GM10248 (cell line): ENCODE data around the gene ZBED2.

Experiments
- CTCF ChIA-PET: fragments of 300-600 bp; sonication (Branson Sonifier 250); formaldehyde crosslinking; extraction: SDS; loops from one replicate; lab custom pipeline; 2021; ENCODE audit warnings: antibody characterized with exemption; lab: Yijun Ruan, JAX
- POLR2A ChIA-PET: fragments of 350-650 bp; sonication (Branson Sonifier 250); formaldehyde crosslinking; extraction: SDS; loops from one replicate; lab custom pipeline; 2020; ENCODE audit warnings: antibody characterized with exemption; lab: Yijun Ruan, JAX
- DNase-seq: peaks from one replicate; pipeline ENCODE4 v3.0.0; 2012; ENCODE audit errors: extremely low spot score
- CTCF ChIP-seq: IDR thresholded peaks from 2 replicates; pipeline ENCODE4 v1.5.1; 2012; ENCODE audit warnings: mild to moderate bottlenecking, low read depth; ENCODE audit errors: extremely low read depth, missing control alignments, control extremely low read depth

The ZBED2 gene

GRCh38 chr3:111598139-111598538, 3.0 kb upstream of the ZBED2 start:
- ChIA-PET POLR2A (no interaction called here), CTCF (no interaction called here)
- DNase-seq = no peak
- TF ChIP-seq CTCF = no peak

GRCh38 chr3:111596328-111596727, 1.2 kb upstream of the ZBED2 start:
- POLR2A ChIA-PET = no interaction called here
- TF ChIP-seq CTCF = no peak
- no peak for DNase-seq
- CTCF ChIA-PET = no interaction called here

GRCh38 chr3:111594781-111595180, 365 bp downstream of the ZBED2 start:
- no peak for TF ChIP-seq CTCF
- POLR2A ChIA-PET = no interaction called here
- CTCF ChIA-PET = interaction anchor here (1.2 kb wide), 2 partner anchors 9 to 17 kb away, joined by 5 read pairs; no protein-coding TSS in a partner anchor
- no peak for DNase-seq

GRCh38 chr3:111594205-111594604, 941 bp downstream of the ZBED2 start:
- TF ChIP-seq CTCF = no peak
- ChIA-PET POLR2A (no interaction called here), CTCF (interaction anchor here (1.2 kb wide), 2 partner anchors 9 to 16 kb away, joined by 5 read pairs; no protein-coding TSS in a partner anchor)
- peak; percentile 30 for DNase-seq

- POLR2A ChIA-PET = no interaction called here
Observed at GRCh38 chr3:111593666-111594065, 1.5 kb downstream of the ZBED2 start.

GRCh38 chr3:111592936-111593335, 2.2 kb downstream of the ZBED2 start:
- CTCF ChIA-PET = interaction anchor here (0.7 to 1.2 kb wide), 5 partner anchors 11 to 123 kb away, joined by 3 read pairs; no protein-coding TSS in a partner anchor
- DNase-seq = no peak
- POLR2A ChIA-PET = no interaction called here
- no peak for TF ChIP-seq CTCF

More at GRCh38 chr3:111593666-111594065, 1.5 kb downstream of the ZBED2 start:
- CTCF ChIA-PET = interaction anchor here (0.7 to 1.2 kb wide), 3 partner anchors 12 to 122 kb away, joined by 3 read pairs; no protein-coding TSS in a partner anchor
- no peak for DNase-seq
- no peak for TF ChIP-seq CTCF
